NOMO-1 (cell line): ENCODE measurements around the gene BPHL.
"Not testable (repeated sequence)": the region's sequence is repeated elsewhere in the genome, so short reads cannot be mapped to it uniquely, and the experiment has no call there.

ENCODE experiments used
- DNase-seq, 2 experiments: peaks; one replicate each; lab custom pipeline; 2025; ENCODE audit not compliant: unreplicated experiment in 2 of 2; lab: John Stamatoyannopoulos, UW

The BPHL gene

DNA sequence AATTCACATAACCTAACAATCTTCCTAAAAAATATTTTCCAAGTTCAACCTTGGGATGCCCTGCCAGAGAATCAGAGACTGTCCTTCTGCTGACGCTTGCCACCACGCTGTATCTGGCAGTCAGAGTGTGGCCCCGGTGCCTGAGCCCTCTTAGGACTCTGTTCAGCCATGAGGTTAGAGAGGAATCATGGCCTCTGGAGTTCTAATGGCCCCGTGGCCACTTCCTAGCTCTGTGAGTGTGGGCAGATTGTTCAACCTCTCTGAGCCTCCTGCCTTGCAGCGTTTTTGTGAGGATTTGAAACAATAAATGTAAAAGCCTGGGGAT lies 2.2 kb downstream of the BPHL start:
- DNase-seq = no peak

DNA sequence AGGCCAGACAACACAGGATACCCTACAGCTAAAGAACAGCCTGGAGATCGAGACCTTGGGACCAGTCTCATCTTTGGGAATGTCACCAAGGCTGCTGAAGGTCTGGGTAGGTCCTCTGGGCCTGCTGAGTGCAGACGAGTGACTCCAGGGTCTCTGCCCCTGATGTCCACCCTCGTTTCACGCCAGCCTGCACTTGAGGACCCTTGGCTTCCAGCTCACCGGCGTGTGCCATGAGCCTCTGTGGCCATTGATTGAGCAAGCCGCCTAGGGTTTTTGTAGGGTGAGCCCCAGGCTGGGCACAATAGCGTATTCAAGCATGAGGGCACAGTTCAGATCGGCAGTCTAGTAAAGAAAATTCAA lies 4.3 kb downstream of the BPHL start:
- DNase-seq = no peak

DNA sequence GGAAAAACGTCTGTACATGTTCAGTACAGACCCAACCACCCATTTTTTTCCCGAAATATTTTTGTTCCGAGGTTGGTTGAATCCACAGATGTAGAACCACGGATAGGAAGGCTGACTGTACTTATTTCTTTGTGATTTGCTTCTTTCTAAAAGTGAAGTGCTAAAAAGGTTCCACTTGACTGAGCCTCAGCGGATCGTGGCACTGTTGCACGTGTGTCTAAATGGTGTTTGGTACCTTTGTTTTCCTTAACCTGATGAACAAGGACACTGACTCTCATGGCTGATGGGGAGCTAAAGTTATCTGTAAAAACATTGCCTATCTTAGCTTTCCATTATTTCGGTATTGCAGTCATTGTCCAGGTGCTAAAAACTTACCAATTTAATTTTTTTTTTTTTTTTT lies 6.2 kb downstream of the BPHL start:
- DNase-seq = no peak

DNA sequence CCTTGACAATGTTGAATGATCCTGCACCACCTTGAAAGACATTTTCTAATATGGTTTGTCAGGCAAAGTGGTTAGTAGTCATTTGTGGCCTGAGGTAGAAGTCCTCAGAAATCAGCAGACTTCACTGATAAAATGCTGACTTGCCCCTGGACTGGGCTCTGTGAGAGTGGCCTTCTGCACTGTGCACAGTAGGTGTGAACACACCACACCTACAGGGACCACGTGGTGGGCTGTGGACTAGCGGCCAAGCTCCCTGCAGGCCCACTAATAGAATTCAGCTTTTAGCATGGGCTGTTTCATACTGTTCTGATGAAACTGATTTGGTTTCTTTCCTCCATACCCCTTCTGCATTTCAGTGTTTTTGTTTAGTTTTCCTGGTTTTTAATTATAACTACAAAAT lies 7.3 kb downstream of the BPHL start:
- DNase-seq = no peak

DNA sequence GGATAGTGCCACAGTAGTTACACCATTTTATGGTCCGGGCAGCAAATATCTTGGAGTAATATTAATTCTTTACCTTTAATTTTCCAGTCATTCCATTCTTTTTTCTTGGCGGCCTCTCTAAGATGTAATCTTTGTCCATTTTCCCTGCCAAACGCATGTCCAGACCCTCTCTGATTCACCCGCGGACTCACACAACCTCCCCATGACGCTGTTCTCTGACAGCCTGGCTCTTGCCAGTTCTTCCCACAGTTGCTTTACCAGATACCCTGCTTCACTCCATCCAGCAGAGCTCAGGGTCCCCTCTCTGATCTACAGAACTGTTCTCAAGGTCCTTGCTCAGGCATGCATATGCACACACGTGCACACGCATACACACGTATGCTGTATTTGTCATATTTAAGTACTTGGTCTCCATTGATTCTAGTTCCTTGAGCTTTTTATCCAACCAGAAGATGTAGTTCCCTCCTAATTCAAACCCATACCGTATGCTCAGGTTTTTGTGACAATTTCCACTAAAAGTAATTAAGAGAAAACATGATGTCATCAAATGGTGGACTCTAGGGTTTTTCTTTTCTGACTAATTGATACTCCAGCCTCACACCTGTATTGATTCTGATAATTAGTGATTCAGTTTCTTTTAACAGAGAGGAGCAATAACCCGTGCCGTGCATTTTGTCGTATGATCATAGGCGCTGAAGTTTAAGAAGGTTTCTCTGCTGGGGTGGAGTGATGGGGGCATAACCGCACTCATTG lies 10.0 kb downstream of the BPHL start:
- DNase-seq = no peak

DNA sequence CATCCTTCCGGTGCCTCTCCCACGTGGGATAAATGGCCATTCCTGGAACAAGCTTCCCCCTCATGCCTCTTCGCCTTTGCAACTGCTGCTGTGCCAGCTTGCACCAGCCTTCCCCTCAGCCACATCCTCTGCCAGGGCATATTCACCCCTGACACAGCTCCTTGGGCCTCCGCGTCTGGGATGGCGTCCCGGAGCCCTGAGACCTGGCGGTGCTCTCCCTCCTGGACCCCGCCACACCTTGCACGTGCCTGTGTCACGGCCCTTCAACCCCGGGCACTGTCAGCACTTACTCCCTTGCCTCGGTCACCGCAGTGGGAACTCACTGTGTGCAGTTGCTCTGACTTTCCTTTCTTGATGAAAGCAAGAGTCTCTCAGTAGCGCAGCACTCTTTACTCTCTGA lies 13.2 kb downstream of the BPHL start:
- DNase-seq = no peak

DNA sequence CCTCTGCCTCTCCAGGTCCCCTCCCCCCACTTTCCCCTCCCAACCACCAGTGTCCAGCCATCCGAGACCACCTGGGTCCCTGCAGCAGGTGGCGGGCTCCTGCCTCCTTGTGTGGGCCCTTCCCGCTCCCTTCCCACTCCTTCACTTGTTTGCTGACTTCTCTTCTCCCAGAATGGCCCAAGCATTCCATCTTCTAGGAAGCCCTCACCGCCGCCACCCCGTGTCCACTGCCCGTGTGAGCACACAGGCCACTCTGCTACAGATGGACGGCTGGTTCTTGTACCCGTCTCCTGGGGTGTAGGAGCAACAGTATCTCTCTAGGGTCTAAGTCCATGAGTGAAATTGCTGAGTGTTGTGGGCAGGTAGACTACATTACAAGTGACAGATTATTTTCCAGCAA lies 15.0 kb downstream of the BPHL start:
- DNase-seq = no peak

DNA sequence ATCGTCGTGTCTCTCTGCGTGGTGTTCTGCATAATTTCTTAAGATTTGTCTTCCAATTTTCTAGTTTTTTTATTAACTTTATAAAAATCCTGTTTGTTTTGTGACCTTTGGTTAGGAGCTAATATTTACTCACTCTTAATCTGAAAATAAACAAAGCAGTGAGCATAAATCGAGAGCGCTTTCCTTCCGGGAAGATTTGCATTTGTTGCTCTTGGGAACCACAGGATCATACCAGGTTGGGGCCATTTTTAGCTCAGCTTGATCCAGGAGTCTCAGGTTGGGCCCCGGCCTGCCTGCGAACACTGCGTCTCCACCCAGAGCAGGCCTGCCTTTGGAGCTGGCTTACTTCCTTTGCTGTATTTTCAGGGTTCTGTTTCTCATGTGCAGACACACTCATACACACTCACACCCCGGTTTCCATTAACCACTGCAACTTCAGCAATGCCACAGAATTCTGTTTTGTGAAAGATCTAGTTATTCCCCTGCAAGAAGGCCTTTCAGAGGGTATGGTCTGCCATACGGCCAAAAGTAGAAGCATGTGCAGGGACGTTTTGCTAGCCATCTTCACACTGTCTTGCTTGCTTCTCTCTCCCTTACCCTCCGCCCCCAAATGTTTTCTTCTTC lies 17.3 kb downstream of the BPHL start:
- DNase-seq = no peak

DNA sequence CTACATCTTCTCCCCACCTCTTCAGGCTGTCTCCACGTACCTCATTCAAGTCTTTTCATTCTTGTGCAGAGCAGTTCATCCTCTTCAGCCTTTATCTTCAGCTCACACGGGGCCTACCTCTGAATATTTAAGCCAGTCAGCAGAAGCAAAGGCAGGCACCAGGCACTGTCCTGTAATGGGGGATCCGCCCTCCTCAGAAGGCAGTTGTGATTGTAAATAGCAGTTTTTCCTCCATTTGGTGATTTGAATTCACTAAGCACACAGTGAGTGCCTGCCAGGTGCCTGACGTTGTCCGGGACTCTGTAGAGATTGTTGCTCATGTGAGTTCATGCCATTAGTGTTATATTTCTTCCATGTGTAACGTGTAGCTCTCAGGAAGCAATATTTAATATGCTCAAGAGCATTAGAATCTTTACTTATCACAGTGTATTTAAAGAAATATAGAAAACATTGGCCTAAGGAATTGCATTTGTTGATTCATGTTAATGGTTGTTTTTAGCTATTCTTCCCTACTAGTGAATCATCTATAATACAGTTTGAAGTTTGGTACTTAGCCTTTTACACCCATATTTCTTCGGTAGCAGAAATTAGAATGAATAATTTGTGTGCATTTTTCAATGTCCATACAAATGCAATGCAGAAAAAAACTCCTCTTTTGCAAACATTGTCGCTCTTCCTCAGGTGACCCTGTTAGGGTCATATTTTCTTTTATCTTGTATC lies 17.9 kb downstream of the BPHL start:
- no peak for DNase-seq

DNA sequence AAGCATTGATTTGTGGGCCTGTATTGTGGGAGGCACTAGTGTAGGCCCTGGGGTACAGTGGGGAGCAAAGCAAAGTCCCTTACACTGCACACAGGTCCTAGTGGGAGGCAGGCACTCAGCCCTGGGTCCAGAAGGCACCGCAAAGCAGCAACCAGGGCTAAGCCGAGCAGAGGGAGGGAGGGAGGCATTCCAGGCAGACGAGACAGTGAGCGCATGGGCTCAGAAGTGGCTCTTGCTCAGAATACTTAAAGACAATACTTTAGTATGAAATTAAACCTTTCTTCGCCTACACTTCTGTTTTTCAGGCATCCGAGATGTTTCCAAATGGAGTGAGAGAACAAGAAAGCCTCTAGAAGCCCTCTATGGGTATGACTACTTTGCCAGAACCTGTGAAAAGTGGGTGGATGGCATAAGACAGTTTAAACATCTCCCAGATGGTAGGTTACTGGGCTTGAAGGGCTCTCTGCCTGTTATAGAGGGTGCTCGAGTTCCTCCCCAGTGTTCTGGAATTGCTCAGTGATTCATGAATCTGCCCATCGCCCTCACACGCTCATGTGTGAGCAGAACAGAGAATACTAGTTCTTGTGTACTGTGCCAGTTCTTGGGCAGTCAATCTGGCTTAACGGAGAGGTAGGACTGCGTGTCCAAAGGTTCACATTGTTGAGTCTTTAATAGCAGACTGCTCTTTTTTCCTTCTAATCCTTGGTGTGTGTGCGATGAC lies 18.7 kb downstream of the BPHL start:
- no peak for DNase-seq

DNA sequence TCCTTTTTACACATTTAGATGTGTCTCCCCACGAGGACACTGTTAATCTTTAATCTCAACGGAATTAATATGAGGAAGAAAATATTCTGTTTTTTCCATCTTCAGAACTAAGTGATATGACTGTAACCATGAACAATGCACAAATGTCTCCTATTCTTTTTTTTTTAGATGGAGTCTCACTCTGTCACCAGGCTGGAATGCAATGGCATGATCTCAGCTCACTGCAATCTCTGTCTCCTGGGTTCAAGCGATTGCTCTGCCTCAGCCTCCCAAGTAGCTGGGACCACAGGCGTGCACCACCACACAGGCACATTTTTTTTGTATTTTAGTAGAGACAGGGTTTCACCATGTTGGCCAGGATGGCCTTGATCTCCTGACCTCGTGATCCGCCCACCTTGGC lies 19.4 kb downstream of the BPHL start:
- not testable (repeated sequence) for DNase-seq

DNA sequence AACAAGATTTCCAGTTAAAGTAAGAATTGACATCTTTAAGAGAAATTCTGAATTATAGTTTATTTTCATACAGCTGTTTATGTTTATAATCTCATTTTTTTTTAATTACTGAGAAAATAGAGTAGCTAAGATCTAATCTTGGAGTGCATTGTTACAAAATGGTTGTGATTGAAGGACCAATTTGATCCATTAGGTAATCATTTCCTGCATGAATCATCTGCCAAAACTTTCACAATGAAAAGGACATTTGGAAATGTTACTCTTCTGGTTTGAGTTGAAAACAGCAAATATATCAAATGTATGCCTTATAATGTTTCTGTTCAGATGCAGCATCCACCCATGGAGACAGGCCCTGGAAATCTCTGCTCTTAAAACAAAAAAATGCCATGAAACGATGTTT lies 19.8 kb downstream of the BPHL start:
- DNase-seq = peak; percentile 20 to 49

DNA sequence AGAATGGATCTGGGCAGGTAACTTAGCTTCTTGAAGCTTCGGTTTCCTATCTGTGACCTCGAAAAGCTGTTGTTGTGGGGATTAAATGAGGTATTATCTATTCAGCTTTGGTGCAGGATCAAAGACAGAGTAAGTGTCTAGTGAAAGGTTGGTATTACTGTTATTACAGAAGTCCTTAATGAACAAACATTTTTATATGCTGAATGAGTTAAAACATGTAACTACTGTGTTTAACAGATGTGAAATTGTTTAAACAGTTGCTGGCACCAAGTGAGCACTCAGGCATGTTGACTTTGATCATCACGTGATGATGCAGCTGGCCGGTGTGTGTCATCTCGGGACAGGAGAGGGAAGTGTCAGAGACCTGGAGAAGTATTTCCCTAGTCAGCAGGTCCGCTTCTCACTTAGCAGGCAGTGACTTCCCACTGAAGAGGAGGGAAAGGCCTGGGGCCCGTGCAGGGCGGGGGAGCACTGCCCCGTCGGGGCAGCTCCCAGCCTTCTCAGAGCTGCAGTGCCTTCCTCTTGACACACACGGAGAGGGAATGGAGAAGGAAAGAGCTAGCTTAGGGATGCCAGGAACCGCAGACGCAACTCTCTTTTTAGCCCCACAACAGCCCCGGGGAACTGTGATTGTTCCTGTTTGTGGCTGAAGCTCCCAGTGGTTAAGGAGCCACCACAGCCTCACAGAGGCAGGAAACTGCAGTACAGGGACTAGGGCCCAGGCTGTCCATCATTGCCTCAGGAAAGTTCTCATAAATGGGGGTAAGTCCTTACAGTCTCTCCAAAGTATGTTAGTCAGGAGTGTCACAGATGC lies 20.8 kb downstream of the BPHL start:
- DNase-seq = peak; percentile 37 to 38

DNA sequence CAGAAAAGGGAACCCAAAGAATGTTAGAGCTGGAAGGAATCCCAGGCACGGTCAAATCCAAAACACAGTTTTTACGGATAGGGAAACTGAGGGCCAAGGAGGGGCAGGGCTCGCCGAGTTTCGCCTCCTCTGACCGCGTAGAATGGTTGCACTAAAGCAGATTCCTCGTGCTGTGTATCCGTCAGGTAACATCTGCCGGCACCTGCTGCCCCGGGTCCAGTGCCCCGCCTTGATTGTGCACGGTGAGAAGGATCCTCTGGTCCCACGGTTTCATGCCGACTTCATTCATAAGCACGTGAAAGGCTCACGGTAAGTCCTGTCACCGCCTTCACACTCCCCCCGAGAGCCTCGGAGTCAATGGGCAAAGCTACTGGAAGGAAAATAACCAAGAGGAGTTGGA lies 21.7 kb downstream of the BPHL start:
- no peak for DNase-seq

DNA sequence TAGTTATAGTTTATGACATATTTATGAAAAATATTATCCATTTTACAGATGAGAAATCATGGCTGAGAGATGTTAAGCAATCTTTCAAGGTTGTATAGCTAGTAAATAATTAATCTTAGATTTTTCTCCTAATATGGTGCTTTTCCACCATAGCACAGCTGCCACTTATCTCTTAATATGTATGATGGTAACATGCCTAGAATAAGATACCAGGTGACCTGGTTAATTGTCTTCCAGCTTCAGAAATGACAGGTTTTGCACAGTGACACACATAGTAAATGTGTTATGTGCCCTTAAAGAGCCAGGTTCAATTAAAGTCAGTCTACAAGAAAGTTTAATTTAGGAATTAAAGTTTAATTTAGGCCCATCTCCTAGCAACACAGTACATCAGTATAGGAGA lies 24.0 kb downstream of the BPHL start:
- DNase-seq = no peak

DNA sequence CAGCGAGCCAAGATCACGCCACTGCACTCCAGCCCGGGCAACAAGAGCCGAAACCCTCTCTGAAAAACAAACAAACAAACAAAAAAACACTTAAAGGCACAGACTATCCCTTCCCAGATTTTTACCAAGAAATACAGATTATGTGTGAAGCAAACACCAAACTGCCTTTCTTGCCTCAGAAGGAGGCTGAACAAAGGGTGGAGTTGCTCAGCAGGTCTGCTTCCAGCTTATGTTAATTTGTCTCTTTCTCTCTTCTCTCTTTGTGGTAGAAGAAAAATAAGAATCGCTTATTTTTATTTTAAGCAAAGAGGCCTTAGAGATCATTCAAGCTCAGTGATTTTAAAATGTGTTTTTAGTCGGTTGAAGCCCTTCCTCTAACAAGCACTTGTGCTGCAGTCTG lies 24.6 kb downstream of the BPHL start:
- DNase-seq = no peak

DNA sequence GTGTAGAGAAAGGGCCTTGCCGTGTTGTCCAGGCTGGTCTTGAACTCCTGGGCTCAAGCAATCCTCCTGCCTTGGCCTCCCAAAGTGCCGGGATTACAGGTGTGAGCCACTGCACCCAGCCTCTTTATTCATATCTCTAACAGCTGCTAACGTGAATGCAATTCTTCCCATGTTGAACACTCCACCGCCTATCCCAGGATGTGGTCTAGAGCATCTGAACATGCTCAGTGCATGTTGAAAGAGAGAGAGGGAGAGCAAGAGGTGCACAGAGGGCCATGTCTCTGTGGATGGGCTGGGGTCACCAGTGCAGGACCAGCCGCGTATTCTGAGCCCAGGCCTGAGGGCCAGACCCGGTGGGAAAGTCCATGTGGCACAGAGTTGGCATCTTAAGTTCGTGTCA lies 26.1 kb downstream of the BPHL start:
- no peak for DNase-seq

DNA sequence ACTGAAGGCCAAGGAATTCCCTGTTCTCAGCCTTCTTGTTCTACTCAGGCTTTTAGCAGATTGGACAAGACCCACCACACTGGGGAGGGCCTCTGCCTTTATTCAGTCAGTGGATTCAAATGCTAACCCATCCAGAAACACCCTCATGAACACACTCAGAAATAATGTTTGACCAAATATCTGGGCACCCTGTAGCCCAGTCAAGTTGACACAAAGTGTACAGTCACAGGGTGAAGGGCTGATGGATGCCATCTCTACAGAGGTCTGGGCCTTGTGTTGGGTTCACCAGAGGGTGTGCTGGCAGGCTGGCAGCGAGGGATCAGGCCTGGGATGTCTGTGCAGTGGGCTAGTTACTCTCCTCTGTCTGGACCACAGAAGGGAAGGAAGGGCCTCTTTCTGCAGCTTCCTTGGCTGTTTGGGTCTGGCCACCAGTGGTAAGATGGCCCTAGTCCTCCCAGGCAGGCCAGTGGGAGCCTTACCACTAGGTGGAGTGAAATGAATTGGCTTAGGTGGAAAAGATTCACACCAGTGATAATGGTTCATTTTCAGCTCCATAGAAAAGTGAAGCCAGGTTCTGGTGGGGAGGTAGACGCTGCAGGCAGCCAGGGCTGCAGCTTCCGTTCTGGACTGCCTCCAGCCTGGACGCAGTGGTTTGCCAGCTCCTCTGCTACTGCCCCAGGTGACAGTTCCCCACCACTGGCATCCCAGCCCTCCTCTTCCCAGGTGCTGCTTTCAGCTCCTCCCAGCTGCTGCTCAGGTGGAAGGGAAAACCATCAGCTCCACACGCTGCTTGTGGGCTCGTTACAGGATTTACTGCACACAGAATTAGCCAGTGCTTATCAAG lies 29.6 kb downstream of the BPHL start:
- no peak for DNase-seq

DNA sequence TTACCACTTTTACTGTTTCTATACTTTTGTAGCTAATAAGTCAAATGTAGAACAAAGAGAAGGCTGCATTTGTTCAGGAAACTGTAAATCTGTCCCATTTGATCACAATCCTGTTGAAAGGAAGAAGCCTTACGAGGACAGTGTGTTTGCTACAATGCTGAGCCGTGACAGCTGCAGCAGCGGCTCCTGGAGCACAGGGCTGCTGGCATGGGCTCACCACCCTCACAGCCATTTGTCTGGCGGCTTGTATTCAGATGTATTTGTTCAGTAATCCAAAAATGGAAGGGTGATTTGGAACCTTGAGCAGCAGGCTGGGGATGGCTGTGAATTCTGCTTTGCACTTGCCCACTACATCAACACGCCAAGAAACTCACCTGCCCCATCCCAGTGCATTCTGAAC lies 33.2 kb downstream of the BPHL start:
- no peak for DNase-seq

DNA sequence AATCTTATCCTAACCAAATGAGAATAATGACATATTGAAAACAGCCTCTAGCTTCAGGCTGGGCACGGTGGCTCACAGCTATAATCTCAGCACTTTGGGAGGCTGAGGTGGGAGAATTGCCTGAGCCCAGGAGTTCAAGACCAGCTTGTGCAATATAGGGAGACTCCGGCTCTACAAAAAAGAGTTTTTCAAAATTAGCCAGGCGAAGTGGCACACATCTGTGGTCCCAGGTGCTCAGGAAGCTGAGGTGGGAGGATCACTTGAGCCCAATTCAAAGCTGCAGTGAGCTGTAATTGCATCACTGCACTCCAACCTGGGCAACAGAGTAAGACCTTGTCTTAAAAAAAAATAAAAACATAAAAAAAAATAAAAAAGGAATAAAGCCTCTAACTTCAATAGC lies 34.2 kb downstream of the BPHL start:
- DNase-seq = no peak
